ENCODE data around the gene NXN.
"Not testable (repeated sequence)": the region's sequence is repeated elsewhere in the genome, so short reads cannot be mapped to it uniquely, and the experiment has no call there.

DNA sequence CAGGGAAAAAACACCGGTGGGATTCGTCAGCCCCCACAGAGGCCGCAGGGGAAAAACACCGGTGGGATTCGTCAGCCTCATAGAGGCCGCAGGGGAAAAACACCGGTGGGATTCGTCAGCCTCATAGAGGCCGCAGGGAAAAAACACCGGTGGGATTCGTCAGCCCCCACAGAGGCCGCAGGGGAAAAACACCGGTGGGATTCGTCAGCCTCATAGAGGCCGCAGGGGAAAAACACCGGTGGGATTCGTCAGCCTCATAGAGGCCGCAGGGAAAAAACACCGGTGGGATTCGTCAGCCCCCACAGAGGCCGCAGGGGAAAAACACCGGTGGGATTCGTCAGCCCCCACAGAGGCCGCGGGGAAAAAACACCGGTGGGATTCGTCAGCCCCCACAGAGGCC lies 143.9 kb downstream of the NXN start:
- TF ChIP-seq, protein P1, sequence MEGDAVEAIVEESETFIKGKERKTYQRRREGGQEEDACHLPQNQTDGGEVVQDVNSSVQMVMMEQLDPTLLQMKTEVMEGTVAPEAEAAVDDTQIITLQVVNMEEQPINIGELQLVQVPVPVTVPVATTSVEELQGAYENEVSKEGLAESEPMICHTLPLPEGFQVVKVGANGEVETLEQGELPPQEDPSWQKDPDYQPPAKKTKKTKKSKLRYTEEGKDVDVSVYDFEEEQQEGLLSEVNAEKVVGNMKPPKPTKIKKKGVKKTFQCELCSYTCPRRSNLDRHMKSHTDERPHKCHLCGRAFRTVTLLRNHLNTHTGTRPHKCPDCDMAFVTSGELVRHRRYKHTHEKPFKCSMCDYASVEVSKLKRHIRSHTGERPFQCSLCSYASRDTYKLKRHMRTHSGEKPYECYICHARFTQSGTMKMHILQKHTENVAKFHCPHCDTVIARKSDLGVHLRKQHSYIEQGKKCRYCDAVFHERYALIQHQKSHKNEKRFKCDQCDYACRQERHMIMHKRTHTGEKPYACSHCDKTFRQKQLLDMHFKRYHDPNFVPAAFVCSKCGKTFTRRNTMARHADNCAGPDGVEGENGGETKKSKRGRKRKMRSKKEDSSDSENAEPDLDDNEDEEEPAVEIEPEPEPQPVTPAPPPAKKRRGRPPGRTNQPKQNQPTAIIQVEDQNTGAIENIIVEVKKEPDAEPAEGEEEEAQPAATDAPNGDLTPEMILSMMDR (IDR thresholded peaks at IDR 0.05) = not testable (repeated sequence)
- TF ChIP-seq POLR2A (IDR thresholded peaks at IDR 0.05) = not testable (repeated sequence)
